Neural progenitor cell (in vitro differentiated cells): ENCODE data around the gene CHADL.

Experiments used
- CTCF ChIP-seq: fragments of 200-600 bp; sonication (generic); IDR thresholded peaks from 2 replicates; pipeline ENCODE4 v1.5.1; 2017; ENCODE audit warnings: antibody characterized with exemption, mild to moderate bottlenecking
- EZH2 ChIP-seq: fragments of 200-600 bp; sonication (generic); IDR thresholded peaks from 2 replicates; pipeline ENCODE4 v1.6.1; 2017; ENCODE audit warnings: antibody characterized with exemption, mild to moderate bottlenecking, moderate library complexity
- EZH2phosphoT487 ChIP-seq: fragments of 200-600 bp; sonication (generic); IDR thresholded peaks from 2 replicates; pipeline ENCODE4 v1.6.1; 2017; ENCODE audit warnings: antibody characterized with exemption

- TF ChIP-seq CTCF (no peak), EZH2 (no peak), EZH2phosphoT487 (no peak)
Observed at GRCh38 chr22:41181349-41182241, 59.1 kb downstream of the CHADL start.
